GM12874 (cell line): ENCODE data around the gene NPHP1.

Experiments
- CTCF ChIP-seq: IDR thresholded peaks from 2 replicates; pipeline ENCODE4 v1.5.1; 2011; ENCODE audit warnings: low read depth, mild to moderate bottlenecking, control low read depth, low read length, moderate library complexity; ENCODE audit not compliant: insufficient read depth

NPHP1 gene

GRCh38 chr2:110121052-110121334 is 83.8 kb downstream of the NPHP1 start:
- TF ChIP-seq CTCF = no peak

- TF ChIP-seq CTCF = no peak
Measured at GRCh38 chr2:110120171-110121051, 84.4 kb downstream of the NPHP1 start.

DNA sequence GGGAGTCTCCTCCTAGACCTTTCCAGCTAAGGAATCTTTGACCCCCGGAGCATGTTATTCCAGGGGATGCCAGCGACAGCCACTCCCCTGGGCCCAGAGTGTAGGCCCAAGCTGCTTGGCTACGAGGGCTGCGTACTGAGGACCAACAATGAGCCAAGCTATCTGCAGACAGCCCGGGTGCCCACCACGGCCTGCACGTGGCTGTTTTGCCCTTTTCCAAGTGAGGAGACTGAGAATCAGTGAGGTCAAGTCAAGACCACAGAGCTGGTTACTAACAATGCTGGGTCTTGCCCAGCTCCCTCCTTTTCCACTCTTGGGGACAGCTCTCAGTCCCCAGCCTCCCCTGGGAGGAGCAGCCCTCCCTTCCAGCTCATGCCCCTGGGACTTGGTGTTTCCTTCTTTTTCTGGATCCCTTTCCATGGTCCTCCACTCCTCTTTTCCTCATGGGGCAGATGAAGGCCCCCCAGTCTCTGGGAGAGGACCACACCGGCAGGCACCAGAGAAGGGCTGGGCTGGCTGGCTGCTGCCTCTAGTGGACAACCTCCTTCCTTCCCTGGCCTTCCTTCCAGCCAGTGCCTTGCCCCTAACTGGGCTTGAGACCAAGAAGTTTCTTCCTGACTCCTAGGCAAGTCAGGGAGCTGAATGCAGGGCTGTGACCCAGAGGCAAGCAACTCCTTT is 88.6 kb downstream of the NPHP1 start:
- peak; percentile 14; the same call in 1 of the 2 replicates for TF ChIP-seq CTCF

- no peak for TF ChIP-seq CTCF
Measured at GRCh38 chr2:110115291-110116032, 89.4 kb downstream of the NPHP1 start, which contains the start of gene MALL. MALL (minus strand) TSS chr2:110115822; CDS start chr2:110115792, 30 bp downstream.

DNA sequence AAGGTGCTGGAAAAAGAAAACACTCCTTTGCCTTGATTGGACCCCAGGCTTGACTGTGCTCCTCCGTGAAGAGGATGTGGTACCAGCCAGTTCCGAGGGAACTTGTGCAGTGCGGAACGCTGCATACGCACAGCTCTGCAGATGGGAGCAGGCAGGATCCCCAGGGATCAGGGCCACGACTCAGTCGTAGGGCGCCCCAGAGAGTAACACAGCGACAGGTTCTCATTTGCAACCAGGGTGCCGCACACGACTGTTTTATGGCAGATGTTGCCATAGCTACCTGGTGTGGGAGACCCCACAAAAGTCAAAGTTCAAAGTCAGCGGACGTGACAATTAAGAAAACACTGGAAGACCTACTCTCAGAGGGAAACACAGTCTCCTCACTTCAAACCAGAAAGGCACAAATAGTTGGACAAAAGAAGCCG is 90.0 kb downstream of the NPHP1 start:
- no peak for TF ChIP-seq CTCF

GRCh38 chr2:110113961-110114591 is 90.7 kb downstream of the NPHP1 start:
- no peak for TF ChIP-seq CTCF
